Endothelial cell of umbilical vein (primary cell): ENCODE results near the gene SDC4. TPM values are rescaled to one million over a fixed set of nuclear protein-coding genes. Genes with fewer than 3 reads are reported as not detected.

Experiments used
- BruUV-seq: library from RNA; stranded (reverse); fragments of 400-500 nt; replicated peaks from 2 replicates; lab custom pipeline; 2021; lab: Mats Ljungman, UMichigan
- CTCF ChIA-PET: fragments of 300-600, 350-600 bp; sonication (Branson Sonifier 250); formaldehyde crosslinking; loops from one replicate; lab custom pipeline; 2021; ENCODE audit warnings: antibody characterized with exemption, inconsistent platforms; lab: Charles Lee
- POLR2A ChIA-PET: fragments of 300-600, 350-600 bp; sonication (Branson Sonifier 250); formaldehyde crosslinking; loops from one replicate; lab custom pipeline; 2021; ENCODE audit warnings: antibody characterized with exemption, inconsistent platforms; lab: Charles Lee
- DNase-seq: peaks from one replicate; pipeline ENCODE4 v3.0.0-alpha.2; 2011; ENCODE audit warnings: low read depth, low spot score
- FAIRE-seq: peaks from 2 replicates; lab custom pipeline; 2011; peaks lifted over from hg19 to GRCh38; lab: Jason Lieb, UNC
- H2AFZ ChIP-seq: 2 replicates; pipeline ENCODE4 v1.6.0; 2012; ENCODE audit warnings: low read depth, low read length, control low read depth, inconsistent platforms
- H3K27ac ChIP-seq: 2 replicates; pipeline ENCODE4 v1.5.1; 2011; ENCODE audit warnings: low read depth, mild to moderate bottlenecking, control low read depth, low read length, moderate library complexity; ENCODE audit not compliant: insufficient read depth
- H3K27me3 ChIP-seq, 2 experiments: 2 replicates each; pipeline versions ENCODE4 v1.6.0 to v1.6.1; 2011; ENCODE audit warnings: low read length in 2 of 2, mixed read lengths in 1 of 2; ENCODE audit not compliant: control insufficient read depth in 2 of 2, insufficient read depth in 2 of 2
- H3K36me3 ChIP-seq, 2 experiments: 2 replicates in 1 of 2; 3 replicates in 1 of 2; pipeline ENCODE4 v1.5.1; 2011; ENCODE audit warnings: low read length in 2 of 2, mild to moderate bottlenecking in 1 of 2, moderate library complexity in 1 of 2; ENCODE audit not compliant: control insufficient read depth in 2 of 2, insufficient read depth in 2 of 2; ENCODE audit errors: extremely low read depth in 1 of 2
- H3K4me1 ChIP-seq: 3 replicates; pipeline ENCODE4 v1.5.1; 2011; ENCODE audit warnings: mild to moderate bottlenecking, low read length; ENCODE audit not compliant: control insufficient read depth, insufficient read depth; ENCODE audit errors: extremely low read depth
- H3K4me2 ChIP-seq: 2 replicates; pipeline ENCODE4 v1.6.1; 2011; ENCODE audit warnings: low read length, control low read depth, mixed read lengths; ENCODE audit not compliant: insufficient read depth
- H3K4me3 ChIP-seq, 3 experiments: fragments of 200-600 bp in 1 of 3; sonication (generic), shearing (Covaris generic) in 1 of 3; replicated peaks in 1 of 3; 2 replicates each; pipeline ENCODE4 v1.5.1; 2011 to 2016; ENCODE audit warnings: control low read depth in 3 of 3, low read length in 3 of 3, mild to moderate bottlenecking in 2 of 3, inconsistent platforms in 1 of 3, low read depth in 1 of 3, moderate library complexity in 1 of 3; ENCODE audit not compliant: insufficient read depth in 1 of 3
- H3K79me2 ChIP-seq: 2 replicates; pipeline ENCODE4 v1.6.0; 2012; ENCODE audit warnings: low read length, inconsistent platforms; ENCODE audit not compliant: control insufficient read depth, insufficient read depth
- H3K9ac ChIP-seq: replicated peaks from 2 replicates; pipeline ENCODE3; 2011; ENCODE audit warnings: low read length, control low read depth; ENCODE audit not compliant: insufficient read depth; ENCODE audit errors: extremely low read depth
- H3K9me1 ChIP-seq: replicated peaks from 3 replicates; pipeline ENCODE4 v1.6.0; 2011; ENCODE audit warnings: mild to moderate bottlenecking, low read length; ENCODE audit not compliant: control insufficient read depth, insufficient read depth; ENCODE audit errors: extremely low read depth
- H3K9me3 ChIP-seq: replicated peaks from 2 replicates; pipeline ENCODE4 v1.5.1; 2012; ENCODE audit warnings: low read length, inconsistent platforms; ENCODE audit not compliant: control insufficient read depth, insufficient read depth
- H4K20me1 ChIP-seq: replicated peaks from 2 replicates; pipeline ENCODE3; 2011; ENCODE audit warnings: mild to moderate bottlenecking, low read length; ENCODE audit not compliant: control insufficient read depth, insufficient read depth; ENCODE audit errors: extremely low read depth
- CTCF ChIP-seq, 2 donors: IDR thresholded peaks; 1 replicate in 1 of 2; 2 replicates in 1 of 2; pipeline ENCODE4 v1.5.1; 2011; ENCODE audit warnings: low read length in 2 of 2, mild to moderate bottlenecking in 2 of 2, moderate library complexity in 2 of 2, control low read depth in 1 of 2, inconsistent platforms in 1 of 2, low read depth in 1 of 2; ENCODE audit not compliant: insufficient read depth in 1 of 2; ENCODE audit errors: extremely low read depth in 1 of 2
- EZH2 ChIP-seq: IDR thresholded peaks from 2 replicates; pipeline ENCODE4 v1.6.1; 2012; ENCODE audit warnings: borderline replicate concordance, low read depth, mild to moderate bottlenecking, moderate library complexity, low read length, inconsistent platforms; ENCODE audit not compliant: severe bottlenecking
- FOS ChIP-seq: IDR thresholded peaks from 2 replicates; pipeline ENCODE4 v1.6.1; 2011; ENCODE audit warnings: mild to moderate bottlenecking, low read length, moderate library complexity, borderline replicate concordance; ENCODE audit not compliant: insufficient read depth
- GATA2 ChIP-seq: IDR thresholded peaks from 2 replicates; pipeline ENCODE4 v1.7.0; 2011; ENCODE audit warnings: low read depth, mild to moderate bottlenecking, moderate library complexity, mixed read lengths, low read length; ENCODE audit not compliant: insufficient read length, insufficient read depth
- JUN ChIP-seq: IDR thresholded peaks from 2 replicates; pipeline ENCODE4 v1.6.1; 2011; ENCODE audit warnings: borderline replicate concordance, low read depth; ENCODE audit not compliant: insufficient read length, insufficient read depth
- MAX ChIP-seq: IDR thresholded peaks from 2 replicates; pipeline ENCODE4 v1.6.1; 2011; ENCODE audit not compliant: insufficient read depth, insufficient read length
- MYC ChIP-seq: IDR thresholded peaks from one replicate; pipeline ENCODE4 v1.6.1; 2011; ENCODE audit warnings: mild to moderate bottlenecking, low read depth, low read length
- POLR2A ChIP-seq: IDR thresholded peaks from 2 replicates; pipeline ENCODE4 v1.6.1; 2012; ENCODE audit warnings: low read depth, mild to moderate bottlenecking, control low read depth, low read length
- POLR2AphosphoS5 ChIP-seq: IDR thresholded peaks from 2 replicates; pipeline ENCODE4 v1.6.1; 2012; ENCODE audit warnings: low read depth, mild to moderate bottlenecking, control low read depth, low read length, moderate library complexity; ENCODE audit not compliant: insufficient read depth
- dilution Hi-C: fragments of 300-500 bp; cut with MboI; formaldehyde crosslinking; loops from one replicate; pipeline ENCODE4 v1.15.0; 2019; ENCODE audit warnings: low sequenced_read_pairs; ENCODE audit not compliant: extremely low pct_ligation_motif_present
- intact Hi-C: fragments of 100-400 bp; cut with micrococcal nuclease; formaldehyde crosslinking; loops from one replicate; pipeline ENCODE4 v1.10.0; 2022
- polyA plus RNA-seq, 4 experiments: library from polyadenylated mRNA; depleted of rRNA in 3 of 4; stranded (reverse) in 3 of 4; unstranded in 1 of 4; fragments of >200 nt; gene quantifications; 2 replicates each; pipeline versions ENCODE4 v1.2.1 to v1.2.3, GENCODE V29; 2011 to 2012; ENCODE audit warnings: missing spikeins in 1 of 4
- total RNA-seq: library from RNA; stranded (reverse); gene quantifications from 2 replicates; pipeline ENCODE4 v1.2.3, GENCODE V29; 2021

SDC4 gene
- total and polyA plus RNA-seq, 2 donors (not counting 3 experiments of a cell fraction or from before 2014, with no cell fraction given) = 26.3 to 32.0 TPM

GRCh38 chr20:45318948-45319347 lies 29.3 kb downstream of the SDC4 start:
- no peak overlapping the region for H3K4me3 ChIP-seq
- H2AFZ ChIP-seq = no peak overlapping the region
- DNase-seq (no peak), FAIRE-seq (no peak)
- CTCF ChIA-PET = interaction anchor here (0.7 to 15.2 kb wide), 38 partner anchors 10 to 460 kb away, joined by 3 to 389 read pairs (median 5); partner anchors contain the start of genes DBNDD2, PIGT, SDC4 and SYS1
- H3K27ac ChIP-seq = no peak overlapping the region
- TF ChIP-seq JUN (no peak), MAX (no peak), CTCF (IDR thresholded peaks at IDR 0.05; ENCODE audit: extremely low read depth in 1 of 2, insufficient read depth in 1 of 2, low read depth in 1 of 2, low read length in 2 of 2) (no peak), FOS (no peak), EZH2 (no peak), MYC (no peak), GATA2 (no peak), POLR2AphosphoS5 (no peak), POLR2A (no peak)
- peaks cover 20 to 24% of the 10 kb centered on the region in 2 experiments for H3K27me3 ChIP-seq
- H3K9me3 ChIP-seq = no peaks in the 10 kb centered on the region
- BruUV-seq = no TSS peak
- intact Hi-C loops = loop anchor here (1.0 kb wide), 7 partner anchors 10 to 452 kb away; partner anchors contain the start of gene SYS1
- H3K36me3 ChIP-seq = no peaks in the 10 kb centered on the region
- H4K20me1 ChIP-seq = no peaks in the 10 kb centered on the region
- dilution Hi-C loops = no loop called here
- H3K9me1 ChIP-seq = no peaks in the 10 kb centered on the region
- H3K9ac ChIP-seq = no peak overlapping the region
- H3K4me2 ChIP-seq = no peak overlapping the region
- H3K79me2 ChIP-seq = no peaks in the 10 kb centered on the region
- no peaks in the 10 kb centered on the region for H3K4me1 ChIP-seq
- POLR2A ChIA-PET = interaction anchor here (0.7 kb wide), 1 partner anchor 461 kb away, joined by 4 read pairs; no protein-coding TSS in a partner anchor
